GM12874 (cell line): Measurements from ENCODE around the gene ART4.
A peak's percentile ranks its signal among the peaks of the same experiment; 100 is the strongest.

Experiments
- TF ChIP-seq, protein P1 (sequence below): IDR thresholded peaks from 2 replicates; pipeline ENCODE4 v1.5.1; 2011; ENCODE audit warnings: low read depth, mild to moderate bottlenecking, control low read depth, low read length, moderate library complexity; ENCODE audit not compliant: insufficient read depth

ART4 gene

DNA sequence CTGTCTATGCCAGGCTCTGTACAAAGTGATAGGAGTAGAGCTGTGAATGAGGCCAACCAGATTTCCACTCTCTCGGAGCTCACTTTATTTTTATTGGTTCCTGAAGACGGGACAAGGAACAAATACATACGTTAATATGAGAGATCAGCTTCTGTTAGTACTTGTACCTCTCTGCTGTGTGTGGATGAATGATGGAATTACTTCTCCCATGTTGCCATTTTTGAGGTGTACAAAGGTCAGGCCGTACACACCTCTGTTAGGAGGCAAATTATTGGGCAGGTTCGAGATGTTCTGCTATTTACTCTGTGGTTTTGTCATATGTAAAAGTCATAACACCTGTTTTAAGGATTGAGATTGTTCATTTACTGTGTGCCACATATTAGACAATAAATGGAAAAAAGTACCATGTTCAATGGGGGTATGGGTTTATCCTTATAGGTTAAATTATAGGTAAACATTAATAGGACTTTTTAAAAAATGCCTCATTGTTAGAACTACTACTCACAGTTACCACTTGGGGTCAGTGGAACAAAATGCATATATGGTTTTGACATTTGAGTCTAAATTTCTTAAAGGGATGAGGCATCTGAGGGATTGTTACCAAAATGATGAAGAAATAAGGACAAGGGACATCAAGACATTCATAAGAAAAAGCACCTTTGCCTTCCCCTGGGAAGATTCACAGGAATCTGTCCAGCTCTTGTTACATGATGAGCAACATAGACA lies 66.9 kb downstream of the ART4 start:
- TF ChIP-seq, protein P1, sequence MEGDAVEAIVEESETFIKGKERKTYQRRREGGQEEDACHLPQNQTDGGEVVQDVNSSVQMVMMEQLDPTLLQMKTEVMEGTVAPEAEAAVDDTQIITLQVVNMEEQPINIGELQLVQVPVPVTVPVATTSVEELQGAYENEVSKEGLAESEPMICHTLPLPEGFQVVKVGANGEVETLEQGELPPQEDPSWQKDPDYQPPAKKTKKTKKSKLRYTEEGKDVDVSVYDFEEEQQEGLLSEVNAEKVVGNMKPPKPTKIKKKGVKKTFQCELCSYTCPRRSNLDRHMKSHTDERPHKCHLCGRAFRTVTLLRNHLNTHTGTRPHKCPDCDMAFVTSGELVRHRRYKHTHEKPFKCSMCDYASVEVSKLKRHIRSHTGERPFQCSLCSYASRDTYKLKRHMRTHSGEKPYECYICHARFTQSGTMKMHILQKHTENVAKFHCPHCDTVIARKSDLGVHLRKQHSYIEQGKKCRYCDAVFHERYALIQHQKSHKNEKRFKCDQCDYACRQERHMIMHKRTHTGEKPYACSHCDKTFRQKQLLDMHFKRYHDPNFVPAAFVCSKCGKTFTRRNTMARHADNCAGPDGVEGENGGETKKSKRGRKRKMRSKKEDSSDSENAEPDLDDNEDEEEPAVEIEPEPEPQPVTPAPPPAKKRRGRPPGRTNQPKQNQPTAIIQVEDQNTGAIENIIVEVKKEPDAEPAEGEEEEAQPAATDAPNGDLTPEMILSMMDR, result 0 out of 2 replicates have a peak, but pooled peaks have one; percentile 7

DNA sequence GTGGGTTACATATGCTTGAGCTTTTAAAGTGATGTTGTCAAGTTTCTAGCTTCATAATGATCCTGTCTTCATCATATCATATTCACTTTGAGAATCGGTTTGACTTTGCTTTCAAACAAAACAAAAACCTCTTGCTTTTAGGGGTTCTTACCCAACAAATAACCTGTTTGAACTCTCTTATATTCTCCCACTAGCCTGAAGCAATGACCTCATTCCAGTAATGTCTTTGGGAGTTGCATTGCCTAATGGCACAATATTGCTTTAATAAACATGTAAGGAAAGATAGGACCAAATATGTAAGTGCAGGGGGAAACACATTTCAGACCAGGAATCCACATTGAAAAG lies 67.7 kb downstream of the ART4 start:
- TF ChIP-seq, protein P1, result no peak
